ENCODE data around the gene SBK1. TPM values are rescaled to one million over a fixed set of nuclear protein-coding genes. Genes with fewer than 3 reads are reported as not detected.

Gene SBK1
- total and polyA plus RNA-seq, 2 of the 4 experiments (the other 2 are of a cell fraction): under 0.01 to 0.05 TPM

DNA sequence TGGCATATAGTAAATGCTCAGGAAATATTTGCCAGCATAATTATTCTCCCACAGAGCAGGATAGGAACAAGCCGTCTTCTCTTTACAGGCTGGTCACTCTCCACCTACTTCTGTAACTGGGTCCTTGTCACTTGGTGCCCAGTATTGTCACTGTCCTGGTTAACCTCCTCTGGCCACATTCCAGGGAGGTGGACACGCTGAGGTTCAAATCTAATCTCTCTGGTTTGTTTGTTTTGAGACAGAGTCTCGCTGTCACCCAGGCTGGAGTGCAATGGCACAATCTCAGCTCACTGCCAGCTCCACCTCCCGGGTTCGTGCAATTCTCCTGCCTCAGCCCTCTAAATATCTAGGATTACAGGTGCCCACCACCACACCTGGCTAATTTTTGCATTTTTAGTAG is 15.6 kb downstream of the SBK1 start:
- Histone ChIP-seq H3K4me1 (ENCODE audit: control insufficient read depth, insufficient read depth, low read length) (no peaks in the 10 kb centered on the region), H2AK9ac (replicated peaks; ENCODE audit: low read depth, low read length, poor library complexity) (no peak overlapping the region), H3K14ac (replicated peaks; ENCODE audit: low read depth, low read length) (no peak overlapping the region), H3K23ac (ENCODE audit: low read depth, low read length) (no peak overlapping the region), H4K91ac (ENCODE audit: insufficient read depth, low read depth, low read length) (no peak overlapping the region), H3K9ac (ENCODE audit: low read depth, low read length) (no peak overlapping the region), H4K5ac (ENCODE audit: low read depth, low read length) (no peak overlapping the region), H3K4me2 (ENCODE audit: low read depth, low read length) (no peak overlapping the region), H4K20me1 (ENCODE audit: insufficient read depth, low read length) (no peaks in the 10 kb centered on the region), H2AFZ (replicated peaks; ENCODE audit: low read length, poor library complexity) (no peak overlapping the region), H3K79me1 (ENCODE audit: low read depth in 1 of 2, low read length in 2 of 2) (no peaks in the 10 kb centered on the region), H3K9me1 (ENCODE audit: insufficient read depth, low read length) (no peaks in the 10 kb centered on the region), H3K4me3 (ENCODE audit: insufficient read depth, low read depth, low read length) (no peak overlapping the region), H3K36me3 (ENCODE audit: control insufficient read depth, insufficient read depth, low read length) (no peaks in the 10 kb centered on the region), H2AK5ac (ENCODE audit: low read depth, low read length) (no peak overlapping the region), H4K8ac (ENCODE audit: low read depth in 2 of 2, low read length in 2 of 2) (no peak overlapping the region), H3K27me3 (ENCODE audit: control insufficient read depth, insufficient read depth, low read length) (peaks cover 4% of the 10 kb centered on the region), H2BK15ac (ENCODE audit: low read depth, low read length) (no peak overlapping the region), H3K18ac (ENCODE audit: low read depth, low read length) (no peak overlapping the region), H3K4ac (ENCODE audit: low read depth, low read length) (no peak overlapping the region), H2BK20ac (ENCODE audit: low read depth, low read length) (no peak overlapping the region), H3K27ac (ENCODE audit: insufficient read depth, low read length) (no peak overlapping the region), H3K9me3 (ENCODE audit: control insufficient read depth, insufficient read depth, low read length) (no peaks in the 10 kb centered on the region), H2BK5ac (ENCODE audit: low read depth, low read length, poor library complexity, severe bottlenecking) (no peak overlapping the region), H2BK120ac (ENCODE audit: low read depth, low read length) (no peak overlapping the region), H3K56ac (ENCODE audit: extremely low read depth, insufficient read depth, low read length) (no peak overlapping the region)
- no TSS peak for BruUV-seq (replicated peaks)
- dilution Hi-C loops (cut with HindIII; ENCODE audit: low sequenced_read_pairs, unreplicated experiment) (no loop called here), in situ Hi-C loops (cut with MboI; ENCODE audit: low sequenced_read_pairs) (no loop called here), intact Hi-C loops (cut with micrococcal nuclease) (no loop called here)
- TF ChIP-seq CHD1 (IDR thresholded peaks at IDR 0.05; ENCODE audit: low read depth, low read length): no peak
- TF ChIP-seq RCOR1 (IDR thresholded peaks at IDR 0.05; ENCODE audit: insufficient replicate concordance, low read length): no peak
- no peak for TF ChIP-seq CEBPB (IDR thresholded peaks at IDR 0.05; ENCODE audit: low read depth, low read length)
- TF ChIP-seq BHLHE40 (IDR thresholded peaks at IDR 0.05; ENCODE audit: low read depth, low read length): no peak
- no peak for ATAC-seq (ENCODE audit: low read depth)
- CTCF ChIA-PET: no interaction called here
- DNase-seq: no peak
- POLR2A ChIA-PET (ENCODE audit: unreplicated experiment): no interaction called here
- WGBS, 2 experiments (ENCODE audit: extremely low coverage in 2 of 2, insufficient read length in 1 of 2): 80% methylated on average over 1 of the region's 5 CpGs; no CpG with 5 or more reads in 1 of the 2 experiments

Data from IMR-90 (cell line).